Neural cell (in vitro differentiated cells): Measurements from ENCODE around the gene INSRR. TPM values are rescaled to one million over a fixed set of nuclear protein-coding genes. Genes with fewer than 3 reads are reported as not detected.

Source experiments
- H2AFZ ChIP-seq: fragments of 200-600, 300-800 bp; sonication (generic), shearing (Covaris generic); 2 replicates; pipeline ENCODE4 v1.6.0; 2014; ENCODE audit warnings: low read depth, mild to moderate bottlenecking, antibody characterized with exemption, low read length, moderate library complexity
- H3F3A ChIP-seq: fragments of 200-600 bp; shearing (Covaris generic); 2 replicates; pipeline ENCODE4 v1.6.1; 2016; ENCODE audit warnings: mild to moderate bottlenecking, moderate library complexity, mixed read lengths, antibody characterized with exemption, low read length; ENCODE audit not compliant: insufficient read depth, poor library complexity, severe bottlenecking
- H3K27ac ChIP-seq: fragments of 200-600, 300-800 bp; sonication (generic), shearing (Covaris generic); 2 replicates; pipeline ENCODE4 v1.5.1; 2014; ENCODE audit warnings: mild to moderate bottlenecking, low read length, moderate library complexity
- H3K27me3 ChIP-seq: fragments of 300-800, 200-600 bp; sonication (generic), shearing (Covaris generic); 2 replicates; pipeline ENCODE4 v1.6.0; 2014; ENCODE audit warnings: mild to moderate bottlenecking, low read depth, low read length, moderate library complexity; ENCODE audit not compliant: insufficient read depth
- H3K36me3 ChIP-seq: fragments of 300-800, 200-600 bp; sonication (generic), shearing (Covaris generic); 2 replicates; pipeline ENCODE4 v1.5.1; 2014; ENCODE audit warnings: mild to moderate bottlenecking, antibody characterized with exemption, low read length, moderate library complexity; ENCODE audit not compliant: insufficient read depth
- H3K4me2 ChIP-seq: fragments of 300-800, 200-600 bp; sonication (generic), shearing (Covaris generic); 2 replicates; pipeline ENCODE4 v1.6.0; 2014; ENCODE audit warnings: mild to moderate bottlenecking, low read length
- H3K4me3 ChIP-seq: fragments of 300-800, 200-600 bp; sonication (generic), shearing (Covaris generic); 2 replicates; pipeline ENCODE4 v1.5.1; 2014; ENCODE audit warnings: mild to moderate bottlenecking, low read length, moderate library complexity
- H3K79me2 ChIP-seq: fragments of 200-600 bp; shearing (Covaris generic); replicated peaks from 2 replicates; pipeline ENCODE4 v1.6.0; 2014; ENCODE audit warnings: mild to moderate bottlenecking, low read length, moderate library complexity; ENCODE audit not compliant: insufficient read depth
- H3K9ac ChIP-seq: fragments of 300-800, 200-600 bp; sonication (generic), shearing (Covaris generic); 2 replicates; pipeline ENCODE4 v1.6.1; 2016; ENCODE audit warnings: mild to moderate bottlenecking, low read length, mixed read lengths
- H3K9me2 ChIP-seq: fragments of 200-600 bp; shearing (Covaris generic); 2 replicates; pipeline ENCODE4 v1.6.1; 2016; ENCODE audit warnings: mild to moderate bottlenecking, low read length, mixed read lengths; ENCODE audit not compliant: insufficient read depth
- H3K9me3 ChIP-seq: fragments of 200-600, 300-800 bp; sonication (generic), shearing (Covaris generic); 2 replicates; pipeline ENCODE4 v1.6.1; 2016; ENCODE audit warnings: mild to moderate bottlenecking, mixed run types, low read length, moderate library complexity, mixed read lengths
- H4K20me1 ChIP-seq: fragments of 200-600 bp; shearing (Covaris generic); 2 replicates; pipeline ENCODE4 v1.6.1; 2016; ENCODE audit warnings: mild to moderate bottlenecking, mixed run types; ENCODE audit not compliant: insufficient read depth
- EP300 ChIP-seq: fragments of 450-650 bp; conservative IDR thresholded peaks from 2 replicates; pipeline ENCODE4 v1.6.1; 2014; ENCODE audit warnings: antibody characterized with exemption, mild to moderate bottlenecking, moderate library complexity; ENCODE audit not compliant: poor library complexity, severe bottlenecking
- EZH2 ChIP-seq: fragments of 200-600, 300-800 bp; shearing (Covaris generic), sonication (generic); IDR thresholded peaks from 2 replicates; pipeline ENCODE4 v1.6.1; 2014; ENCODE audit warnings: antibody characterized with exemption, low read length, borderline replicate concordance, mild to moderate bottlenecking; ENCODE audit not compliant: insufficient read depth, poor library complexity, severe bottlenecking
- MXI1 ChIP-seq: fragments of 450-650 bp; conservative IDR thresholded peaks from 2 replicates; pipeline ENCODE4 v1.6.1; 2014; ENCODE audit warnings: antibody characterized with exemption, mild to moderate bottlenecking; ENCODE audit not compliant: poor library complexity, severe bottlenecking
- POLR2AphosphoS5 ChIP-seq: IDR thresholded peaks from 2 replicates; pipeline ENCODE4 v1.6.1; 2012
- RAD21 ChIP-seq: fragments of 450-650 bp; conservative IDR thresholded peaks from 2 replicates; pipeline ENCODE4 v1.6.1; 2014; ENCODE audit warnings: antibody characterized with exemption, mild to moderate bottlenecking, moderate library complexity
- SMC3 ChIP-seq: fragments of 450-650 bp; conservative IDR thresholded peaks from 2 replicates; pipeline ENCODE4 v1.6.1; 2014; ENCODE audit warnings: antibody characterized with exemption, mild to moderate bottlenecking, moderate library complexity; ENCODE audit not compliant: poor library complexity
- TAF1 ChIP-seq: IDR thresholded peaks from 2 replicates; pipeline ENCODE4 v1.6.1; 2012; ENCODE audit warnings: low read depth
- polyA plus RNA-seq: library from polyadenylated mRNA; depleted of rRNA; stranded (reverse); fragments of >200 nt; gene quantifications from 2 replicates; pipeline ENCODE4 v1.2.3, GENCODE V29; 2014
- TF ChIP-seq, protein P1 (sequence below): fragments of 450-650 bp; IDR thresholded peaks from 2 replicates; pipeline ENCODE4 v1.5.1; 2014; ENCODE audit warnings: antibody characterized with exemption, mild to moderate bottlenecking, moderate library complexity; ENCODE audit not compliant: poor library complexity, severe bottlenecking
- TF ChIP-seq, protein P2 (sequence below): IDR thresholded peaks from 2 replicates; pipeline ENCODE4 v1.6.1; 2012; ENCODE audit warnings: borderline replicate concordance

The INSRR gene
- polyA plus RNA-seq, 1 donor from 2014 or later, result 3.0 TPM

DNA sequence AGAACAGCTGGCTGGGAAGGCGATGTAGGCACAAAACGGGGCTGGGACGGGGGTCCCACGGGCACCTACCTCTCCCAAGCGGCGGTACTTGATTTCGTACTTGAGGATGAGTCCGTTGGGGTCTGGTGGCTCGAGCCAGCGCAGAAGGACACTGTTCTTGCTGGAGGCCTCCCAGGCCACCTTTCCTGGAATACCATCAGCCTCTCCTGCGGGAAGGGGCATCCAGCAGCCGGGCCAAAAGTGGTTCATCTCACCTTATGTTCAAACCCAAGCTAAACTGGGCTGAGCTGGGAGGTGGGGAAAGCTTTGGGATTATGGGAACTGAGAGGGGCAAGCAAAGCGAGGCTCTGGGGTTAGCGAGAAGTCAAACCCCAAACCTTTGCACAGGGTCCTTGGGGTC lies 14.3 kb downstream of the INSRR start:
- Histone ChIP-seq H3K79me2 (no peaks in the 10 kb centered on the region), H3K4me2 (no peak overlapping the region), H2AFZ (no peak overlapping the region), H3K36me3 (no peaks in the 10 kb centered on the region), H3K9me3 (no peaks in the 10 kb centered on the region), H3F3A (no peaks in the 10 kb centered on the region), H3K9ac (no peak overlapping the region), H4K20me1 (no peaks in the 10 kb centered on the region), H3K27me3 (peaks cover 67% of the 10 kb centered on the region), H3K27ac (no peak overlapping the region), H3K9me2 (no peaks in the 10 kb centered on the region), H3K4me3 (no peak overlapping the region)
- TF ChIP-seq TAF1, result no peak
- TF ChIP-seq, protein P1, sequence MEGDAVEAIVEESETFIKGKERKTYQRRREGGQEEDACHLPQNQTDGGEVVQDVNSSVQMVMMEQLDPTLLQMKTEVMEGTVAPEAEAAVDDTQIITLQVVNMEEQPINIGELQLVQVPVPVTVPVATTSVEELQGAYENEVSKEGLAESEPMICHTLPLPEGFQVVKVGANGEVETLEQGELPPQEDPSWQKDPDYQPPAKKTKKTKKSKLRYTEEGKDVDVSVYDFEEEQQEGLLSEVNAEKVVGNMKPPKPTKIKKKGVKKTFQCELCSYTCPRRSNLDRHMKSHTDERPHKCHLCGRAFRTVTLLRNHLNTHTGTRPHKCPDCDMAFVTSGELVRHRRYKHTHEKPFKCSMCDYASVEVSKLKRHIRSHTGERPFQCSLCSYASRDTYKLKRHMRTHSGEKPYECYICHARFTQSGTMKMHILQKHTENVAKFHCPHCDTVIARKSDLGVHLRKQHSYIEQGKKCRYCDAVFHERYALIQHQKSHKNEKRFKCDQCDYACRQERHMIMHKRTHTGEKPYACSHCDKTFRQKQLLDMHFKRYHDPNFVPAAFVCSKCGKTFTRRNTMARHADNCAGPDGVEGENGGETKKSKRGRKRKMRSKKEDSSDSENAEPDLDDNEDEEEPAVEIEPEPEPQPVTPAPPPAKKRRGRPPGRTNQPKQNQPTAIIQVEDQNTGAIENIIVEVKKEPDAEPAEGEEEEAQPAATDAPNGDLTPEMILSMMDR, result no peak
- no peak for TF ChIP-seq SMC3
- TF ChIP-seq EP300, result no peak
- TF ChIP-seq EZH2, result no peak
- TF ChIP-seq, protein P2, sequence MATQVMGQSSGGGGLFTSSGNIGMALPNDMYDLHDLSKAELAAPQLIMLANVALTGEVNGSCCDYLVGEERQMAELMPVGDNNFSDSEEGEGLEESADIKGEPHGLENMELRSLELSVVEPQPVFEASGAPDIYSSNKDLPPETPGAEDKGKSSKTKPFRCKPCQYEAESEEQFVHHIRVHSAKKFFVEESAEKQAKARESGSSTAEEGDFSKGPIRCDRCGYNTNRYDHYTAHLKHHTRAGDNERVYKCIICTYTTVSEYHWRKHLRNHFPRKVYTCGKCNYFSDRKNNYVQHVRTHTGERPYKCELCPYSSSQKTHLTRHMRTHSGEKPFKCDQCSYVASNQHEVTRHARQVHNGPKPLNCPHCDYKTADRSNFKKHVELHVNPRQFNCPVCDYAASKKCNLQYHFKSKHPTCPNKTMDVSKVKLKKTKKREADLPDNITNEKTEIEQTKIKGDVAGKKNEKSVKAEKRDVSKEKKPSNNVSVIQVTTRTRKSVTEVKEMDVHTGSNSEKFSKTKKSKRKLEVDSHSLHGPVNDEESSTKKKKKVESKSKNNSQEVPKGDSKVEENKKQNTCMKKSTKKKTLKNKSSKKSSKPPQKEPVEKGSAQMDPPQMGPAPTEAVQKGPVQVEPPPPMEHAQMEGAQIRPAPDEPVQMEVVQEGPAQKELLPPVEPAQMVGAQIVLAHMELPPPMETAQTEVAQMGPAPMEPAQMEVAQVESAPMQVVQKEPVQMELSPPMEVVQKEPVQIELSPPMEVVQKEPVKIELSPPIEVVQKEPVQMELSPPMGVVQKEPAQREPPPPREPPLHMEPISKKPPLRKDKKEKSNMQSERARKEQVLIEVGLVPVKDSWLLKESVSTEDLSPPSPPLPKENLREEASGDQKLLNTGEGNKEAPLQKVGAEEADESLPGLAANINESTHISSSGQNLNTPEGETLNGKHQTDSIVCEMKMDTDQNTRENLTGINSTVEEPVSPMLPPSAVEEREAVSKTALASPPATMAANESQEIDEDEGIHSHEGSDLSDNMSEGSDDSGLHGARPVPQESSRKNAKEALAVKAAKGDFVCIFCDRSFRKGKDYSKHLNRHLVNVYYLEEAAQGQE, result no peak
- no peak for TF ChIP-seq MXI1
- no peak for TF ChIP-seq RAD21
- no peak for TF ChIP-seq POLR2AphosphoS5

DNA sequence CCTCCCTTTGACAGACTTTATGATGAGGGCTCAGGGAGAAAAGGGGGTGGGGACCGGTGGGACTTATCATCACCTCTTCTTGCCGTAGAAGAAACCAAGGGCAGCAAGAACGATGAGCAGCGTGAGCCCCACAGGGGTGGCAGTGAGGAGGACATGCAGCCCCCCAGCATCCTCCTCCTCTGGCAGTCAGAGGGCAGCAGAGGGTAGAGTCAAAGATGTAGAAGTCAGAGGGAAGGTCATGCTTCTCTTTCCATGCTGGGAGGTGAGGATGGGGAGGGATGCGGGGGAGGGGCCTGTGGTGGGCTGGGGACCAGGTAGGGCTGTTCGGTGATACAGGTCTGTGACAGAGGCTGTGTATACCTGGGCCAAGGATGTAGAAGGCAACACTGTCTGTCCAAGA lies 14.8 kb downstream of the INSRR start:
- Histone ChIP-seq H3K36me3 (no peaks in the 10 kb centered on the region), H2AFZ (no peak overlapping the region), H3K9me3 (no peaks in the 10 kb centered on the region), H4K20me1 (no peaks in the 10 kb centered on the region), H3K27me3 (peaks cover 61% of the 10 kb centered on the region), H3F3A (no peaks in the 10 kb centered on the region), H3K9ac (no peak overlapping the region), H3K79me2 (no peaks in the 10 kb centered on the region), H3K4me3 (no peak overlapping the region), H3K27ac (no peak overlapping the region), H3K9me2 (no peaks in the 10 kb centered on the region), H3K4me2 (no peak overlapping the region)
- TF ChIP-seq, protein P1, result no peak
- TF ChIP-seq, protein P2, result no peak
- TF ChIP-seq MXI1 (no peak), POLR2AphosphoS5 (no peak)
